ENCODE measurements around the gene JAML. TPM values are rescaled to one million over a fixed set of nuclear protein-coding genes. Genes with fewer than 3 reads are reported as not detected.
A peak's percentile ranks its signal among the peaks of the same experiment; 100 is the strongest.

Gene JAML
- total and polyA plus RNA-seq, 11 donors = 0.90 to 18.4 (median 1.6) TPM

- WGBS, 4 donors = 79 to 90% (median 86%) methylated on average over 3 of the region's 3 CpGs
- intact Hi-C loops (cut with DNase I) = no loop called here
- no peak for TF ChIP-seq CTCF (IDR thresholded peaks at IDR 0.05)
- TF ChIP-seq POLR2A (IDR thresholded peaks at IDR 0.05) = no peak
- peak overlapping the region in 1 of 12 donors; percentile 37 for H3K27ac ChIP-seq
- H3K36me3 ChIP-seq = no peaks in the 10 kb centered on the region
- no peaks in the 10 kb centered on the region for H3K27me3 ChIP-seq
- no peak for DNase-seq
- no peak for ATAC-seq
- no peaks in the 10 kb centered on the region for H3K9me3 ChIP-seq
- H3K4me3 ChIP-seq = no peak overlapping the region
- peaks cover 0 to 17% (median 8%) of the 10 kb centered on the region in 12 donors for H3K4me1 ChIP-seq
Observed at GRCh38 chr11:118245936-118246562, 21.2 kb upstream of the JAML start.

DNA sequence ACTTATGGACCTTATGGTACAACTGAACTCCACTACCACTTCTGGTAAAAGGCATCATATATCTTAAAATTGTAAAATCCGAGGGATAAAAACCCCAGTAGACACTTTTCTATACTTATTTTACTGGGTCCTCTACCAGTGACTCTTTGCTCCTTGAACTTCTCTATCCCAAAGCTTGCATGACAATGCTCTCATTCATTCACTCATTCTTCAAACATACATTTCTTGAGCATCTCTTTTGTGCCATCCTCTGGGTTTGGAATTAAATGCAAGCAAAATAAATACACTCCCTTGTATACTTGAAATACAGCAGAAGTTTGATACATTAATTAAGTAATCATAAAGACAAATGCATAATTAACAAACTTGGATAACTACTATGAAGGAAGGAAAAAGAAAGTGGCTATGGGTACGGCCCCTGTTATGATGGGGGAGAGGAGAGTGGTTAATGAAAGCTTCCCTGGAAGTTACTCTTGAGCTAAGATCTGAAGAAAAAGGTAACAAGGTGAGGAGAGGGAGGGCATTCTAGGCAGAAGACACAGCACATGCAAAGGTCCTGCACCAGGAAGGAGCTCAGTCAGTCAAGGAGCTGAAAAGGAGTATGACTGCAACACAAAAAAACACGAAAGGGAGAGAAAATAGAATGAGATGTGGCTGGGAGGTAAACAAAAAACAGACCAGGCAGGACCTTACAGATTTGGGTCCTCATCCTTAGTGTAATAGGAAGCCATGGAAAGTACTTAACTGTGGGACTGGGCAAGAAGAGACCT is 19.4 kb upstream of the JAML start:
- 70 to 85% (median 76%) methylated on average over 3 of the region's 3 CpGs for WGBS, 4 donors
- TF ChIP-seq POLR2A (IDR thresholded peaks at IDR 0.05) = no peak
- TF ChIP-seq CTCF (IDR thresholded peaks at IDR 0.05) = no peak
- no peaks in the 10 kb centered on the region for H3K36me3 ChIP-seq
- DNase-seq (no peak), ATAC-seq (no peak)
- H3K4me1 ChIP-seq = peaks cover 0 to 34% (median 12%) of the 10 kb centered on the region in 12 donors
- no peaks in the 10 kb centered on the region for H3K27me3 ChIP-seq
- H3K4me3 ChIP-seq = no peak overlapping the region
- H3K27ac ChIP-seq = no peak overlapping the region
- intact Hi-C loops (cut with DNase I) = loop anchor here in 1 of 10 donors (5.0 kb wide), 1 partner anchor 47 kb away; no protein-coding TSS in a partner anchor
- no peaks in the 10 kb centered on the region for H3K9me3 ChIP-seq

DNA sequence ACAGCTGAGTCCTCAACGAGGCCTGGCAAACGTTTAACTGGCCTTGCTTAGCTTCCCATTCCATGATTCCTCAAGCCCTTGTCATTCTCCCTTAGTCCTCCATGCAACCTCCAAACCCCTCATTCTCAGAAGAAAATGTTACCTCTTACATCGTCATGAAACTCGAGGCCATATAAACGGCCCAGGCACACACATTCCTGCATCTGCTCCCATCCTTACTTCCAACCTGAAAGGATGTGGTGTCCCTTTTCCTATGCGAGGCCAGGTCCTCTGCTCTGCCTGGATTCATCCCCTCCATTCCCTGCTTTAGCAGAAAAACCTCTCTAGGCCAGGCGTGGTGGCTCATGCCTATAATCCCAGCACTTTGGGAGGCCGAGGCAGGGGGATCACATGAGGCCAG is 18.4 kb upstream of the JAML start:
- ATAC-seq = no peak
- Histone ChIP-seq H3K9me3 (no peaks in the 10 kb centered on the region), H3K27me3 (no peaks in the 10 kb centered on the region), H3K4me1 (peaks cover 0 to 45% (median 13%) of the 10 kb centered on the region in 12 donors), H3K27ac (no peak overlapping the region), H3K4me3 (no peak overlapping the region), H3K36me3 (no peaks in the 10 kb centered on the region)
- no peak for DNase-seq
- no peak for TF ChIP-seq POLR2A (IDR thresholded peaks at IDR 0.05)
- TF ChIP-seq CTCF (IDR thresholded peaks at IDR 0.05) = no peak
- 74 to 90% (median 76%) methylated on average over 7 to 8 of the region's 8 CpGs for WGBS, 4 donors
- intact Hi-C loops (cut with DNase I) = loop anchor here in 1 of 10 donors (5.0 kb wide), 1 partner anchor 46 kb away; no protein-coding TSS in a partner anchor

DNA sequence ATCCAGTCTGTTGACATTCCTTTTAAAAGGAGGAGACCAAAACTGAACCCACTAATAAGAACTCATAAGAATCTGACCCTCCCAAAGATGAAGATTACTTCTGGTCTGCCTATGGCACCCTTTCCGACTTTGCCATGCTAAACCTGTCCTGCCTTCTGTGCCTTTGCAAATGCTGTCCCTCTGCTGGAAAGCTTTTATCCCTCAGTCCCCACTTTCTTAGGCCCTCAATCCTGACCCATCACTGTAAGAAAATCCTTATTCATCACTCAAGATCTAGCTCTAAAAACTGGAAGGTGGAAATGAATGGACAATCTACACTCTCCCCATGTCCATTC is 16.9 kb upstream of the JAML start:
- ATAC-seq (peak in 1 of 4 donors; percentile 13), DNase-seq (no peak)
- Histone ChIP-seq H3K4me3 (no peak overlapping the region), H3K36me3 (no peaks in the 10 kb centered on the region), H3K4me1 (peaks cover 0 to 44% (median 13%) of the 10 kb centered on the region in 12 donors), H3K9me3 (no peaks in the 10 kb centered on the region), H3K27me3 (no peaks in the 10 kb centered on the region), H3K27ac (peak overlapping the region in 11 of 12 donors; percentile 6 to 90 (median 56))
- TF ChIP-seq CTCF (IDR thresholded peaks at IDR 0.05) (no peak), POLR2A (IDR thresholded peaks at IDR 0.05) (no peak)
- 76 to 94% (median 90%) methylated on average over 1 of the region's 1 CpG for WGBS, 4 donors
- intact Hi-C loops (cut with DNase I) = loop anchor here in 1 of 10 donors (5.0 kb wide), 1 partner anchor 44 kb away; no protein-coding TSS in a partner anchor

Data from heart left ventricle (tissue), 16 donors.